GM19468 (cell line): ENCODE data around the gene TSNAXIP1.
"Not testable (repeated sequence)": the region's sequence is repeated elsewhere in the genome, so short reads cannot be mapped to it uniquely, and the experiment has no call there.

ENCODE experiments used
- ATAC-seq: cut with Tn5 transposase; IDR thresholded peaks from one replicate; pipeline ENCODE4 v1.9.1; 2021; ENCODE audit warnings: mild to moderate bottlenecking, moderate library complexity, moderate number of reproducible peaks; ENCODE audit not compliant: unreplicated experiment; ENCODE audit errors: extremely low read depth

TSNAXIP1 gene

DNA sequence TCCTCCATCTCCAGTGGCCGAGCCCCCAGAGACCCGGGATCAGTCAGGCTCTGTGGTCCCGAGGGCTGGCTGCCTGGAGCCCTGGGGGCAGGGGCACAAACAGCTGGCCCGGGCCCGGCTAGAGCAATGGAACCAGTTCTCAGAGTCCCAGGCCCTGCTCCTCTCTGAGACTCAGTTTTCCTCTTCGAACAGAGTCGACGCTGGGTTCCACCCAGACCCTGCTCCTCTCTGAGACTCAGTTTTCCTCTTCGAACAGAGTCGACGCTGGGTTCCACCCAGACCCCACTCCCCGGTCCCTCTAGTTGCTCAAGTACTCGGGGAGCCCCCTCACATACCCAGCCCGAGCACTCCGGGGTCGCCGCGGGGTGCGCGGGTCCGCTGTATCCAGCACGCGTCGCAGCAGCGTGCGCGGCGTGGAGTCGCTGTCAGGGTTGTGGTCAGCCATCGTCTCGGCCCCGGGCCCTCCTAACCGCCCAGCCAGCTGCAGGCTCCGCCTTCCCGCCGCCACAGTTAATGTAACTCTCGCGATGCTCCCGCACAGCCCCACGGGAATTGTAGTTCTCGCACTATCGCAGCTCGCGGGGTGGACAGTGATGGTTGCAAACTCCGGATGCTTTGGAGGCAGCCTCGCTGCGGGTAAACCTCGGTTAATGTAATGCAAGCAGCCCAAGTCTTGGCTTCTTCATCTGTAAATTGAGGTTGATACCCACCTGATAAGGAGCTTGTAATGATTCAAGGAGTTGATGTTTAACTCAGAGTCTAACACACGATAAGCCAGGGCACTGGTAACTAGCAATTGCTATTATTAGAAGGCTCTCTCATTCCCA is 26.9 kb downstream of the TSNAXIP1 start:
- peak; percentile 83 for ATAC-seq

DNA sequence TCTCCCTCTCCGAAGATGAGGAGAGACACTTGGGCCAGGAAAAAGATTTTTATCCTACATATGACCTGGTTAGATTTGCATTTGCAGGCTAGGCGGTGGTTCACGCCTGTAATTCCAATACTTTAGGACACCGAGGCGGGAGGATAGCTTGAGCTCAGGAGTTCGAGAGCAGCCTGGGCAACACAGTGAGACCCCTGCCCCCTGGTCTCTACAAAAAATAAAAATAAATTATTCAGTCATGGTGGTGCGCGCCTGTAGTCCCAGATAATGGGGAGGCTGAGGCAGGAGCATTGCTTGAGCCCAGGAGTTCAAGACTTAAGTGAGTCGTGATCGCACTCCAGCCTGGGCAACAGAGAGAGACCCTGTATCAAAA is 27.5 kb downstream of the TSNAXIP1 start:
- no peak for ATAC-seq

DNA sequence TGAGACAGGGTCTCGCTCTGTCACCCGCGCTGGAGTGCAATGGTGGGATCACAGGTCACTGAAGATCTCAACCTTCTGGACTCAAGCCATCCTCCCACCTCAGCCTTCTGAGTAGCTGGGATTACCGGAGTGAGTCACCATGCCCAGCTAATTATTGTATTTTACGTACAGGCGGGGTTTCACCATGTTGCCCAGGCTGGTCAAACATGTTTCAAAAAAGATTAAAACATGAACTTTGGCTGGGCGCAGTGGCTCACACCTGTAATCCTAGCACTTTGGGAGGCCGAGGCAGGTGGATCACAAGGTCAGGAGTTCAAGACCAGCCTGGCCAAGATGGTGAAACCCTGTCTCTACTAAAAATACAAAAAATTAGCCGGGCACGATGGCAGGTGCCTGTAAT is 30.5 kb downstream of the TSNAXIP1 start:
- not testable (repeated sequence) for ATAC-seq

DNA sequence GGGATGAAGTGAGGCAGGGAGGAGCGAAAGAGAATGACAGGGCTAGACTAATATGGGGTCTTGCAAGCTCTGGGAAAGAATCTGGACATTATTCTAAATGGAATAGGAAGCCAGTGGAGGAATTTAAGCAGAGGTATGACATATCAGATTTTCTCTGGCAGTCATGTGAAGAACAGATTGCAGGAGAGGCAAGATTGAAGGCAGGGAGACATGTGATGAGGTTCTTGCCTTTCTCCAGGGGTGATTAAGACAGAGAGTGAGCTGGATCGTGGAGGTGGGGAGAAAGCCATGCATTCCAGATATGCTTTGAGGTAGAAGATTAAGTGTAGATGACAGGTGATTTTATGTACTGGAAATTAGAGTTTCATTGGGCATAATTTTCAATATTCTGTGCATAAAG is 31.1 kb downstream of the TSNAXIP1 start:
- ATAC-seq, result no peak

DNA sequence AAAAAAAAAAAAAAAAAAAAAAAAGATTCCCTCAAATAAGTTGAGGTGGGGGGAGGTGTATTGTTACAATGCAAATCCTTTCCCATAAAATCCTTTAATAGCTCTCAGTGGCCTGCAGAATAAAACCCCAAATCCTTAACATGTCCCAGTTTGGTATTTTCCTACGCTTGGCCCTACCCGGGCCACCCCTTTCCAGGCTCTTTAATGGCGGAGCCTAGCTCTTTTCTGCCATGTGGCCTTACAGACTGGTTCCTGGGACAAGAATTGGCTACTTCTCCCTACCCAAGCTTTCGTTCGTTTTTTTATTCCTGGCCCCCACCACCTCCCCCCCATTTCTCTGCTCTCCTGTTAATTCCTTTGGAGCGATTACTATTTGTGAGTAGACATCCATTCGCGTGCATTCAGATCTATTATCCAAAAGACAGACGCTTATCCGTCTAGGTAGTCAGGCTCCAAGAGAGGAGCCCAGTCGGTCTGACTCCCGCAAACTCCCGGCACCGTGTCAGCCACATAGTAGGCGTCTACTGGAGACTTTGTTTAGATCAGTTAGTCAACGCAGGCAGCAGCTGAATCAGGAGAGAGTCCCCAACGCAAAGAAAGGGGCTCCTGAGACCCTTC is 34.6 kb downstream of the TSNAXIP1 start:
- ATAC-seq, result no peak

DNA sequence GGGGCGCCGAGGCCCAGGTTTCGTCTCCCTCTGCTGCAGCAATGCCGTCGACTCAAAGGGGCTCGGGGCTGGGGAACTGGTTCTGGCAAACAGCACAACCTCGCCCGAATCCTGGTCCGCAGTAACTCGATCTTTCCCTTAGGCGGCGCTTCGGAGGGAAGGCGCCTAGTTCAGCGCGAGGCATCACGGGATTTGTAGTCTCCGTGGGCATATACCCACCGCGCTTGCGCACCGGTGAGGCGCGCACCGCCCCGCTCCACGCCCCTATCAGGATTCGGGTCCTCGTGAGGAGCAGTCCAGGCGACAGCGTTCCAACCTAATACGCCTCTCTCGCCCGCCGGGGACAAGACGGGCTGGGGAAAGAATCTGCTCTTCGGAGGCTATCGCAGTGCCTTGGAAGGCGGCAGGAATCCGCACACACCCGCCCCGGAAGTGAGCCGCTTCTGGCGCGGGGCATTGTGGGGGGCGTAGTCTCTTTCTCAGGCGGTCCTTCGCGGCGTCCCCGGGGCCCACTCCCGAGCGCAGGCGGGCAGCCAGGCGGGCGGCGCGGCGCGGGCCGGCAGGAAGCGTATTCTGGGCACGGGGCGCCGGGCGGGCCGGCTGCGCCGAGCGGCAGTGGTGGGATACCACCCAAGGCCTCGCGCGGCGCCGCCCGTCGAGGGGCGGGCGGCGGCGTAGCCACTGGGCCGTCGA is 35.3 kb downstream of the TSNAXIP1 start, which contains the start of gene THAP11:
TSS of gene THAP11 (plus strand) at position 505 of the 693 bp plus-strand sequence. CDS start 235 bp downstream, outside the sequence.
- peak; percentile 48 for ATAC-seq

DNA sequence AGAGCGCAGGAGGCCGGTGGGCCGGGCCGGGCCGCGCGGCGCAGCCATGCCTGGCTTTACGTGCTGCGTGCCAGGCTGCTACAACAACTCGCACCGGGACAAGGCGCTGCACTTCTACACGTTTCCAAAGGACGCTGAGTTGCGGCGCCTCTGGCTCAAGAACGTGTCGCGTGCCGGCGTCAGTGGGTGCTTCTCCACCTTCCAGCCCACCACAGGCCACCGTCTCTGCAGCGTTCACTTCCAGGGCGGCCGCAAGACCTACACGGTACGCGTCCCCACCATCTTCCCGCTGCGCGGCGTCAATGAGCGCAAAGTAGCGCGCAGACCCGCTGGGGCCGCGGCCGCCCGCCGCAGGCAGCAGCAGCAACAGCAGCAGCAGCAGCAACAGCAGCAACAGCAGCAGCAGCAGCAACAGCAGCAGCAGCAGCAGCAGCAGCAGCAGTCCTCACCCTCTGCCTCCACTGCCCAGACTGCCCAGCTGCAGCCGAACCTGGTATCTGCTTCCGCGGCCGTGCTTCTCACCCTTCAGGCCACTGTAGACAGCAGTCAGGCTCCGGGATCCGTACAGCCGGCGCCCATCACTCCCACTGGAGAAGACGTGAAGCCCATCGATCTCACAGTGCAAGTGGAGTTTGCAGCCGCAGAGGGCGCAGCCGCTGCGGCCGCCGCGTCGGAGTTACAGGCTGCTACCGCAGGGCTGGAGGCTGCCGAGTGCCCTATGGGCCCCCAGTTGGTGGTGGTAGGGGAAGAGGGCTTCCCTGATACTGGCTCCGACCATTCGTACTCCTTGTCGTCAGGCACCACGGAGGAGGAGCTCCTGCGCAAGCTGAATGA is 36.0 kb downstream of the TSNAXIP1 start:
- no peak for ATAC-seq

DNA sequence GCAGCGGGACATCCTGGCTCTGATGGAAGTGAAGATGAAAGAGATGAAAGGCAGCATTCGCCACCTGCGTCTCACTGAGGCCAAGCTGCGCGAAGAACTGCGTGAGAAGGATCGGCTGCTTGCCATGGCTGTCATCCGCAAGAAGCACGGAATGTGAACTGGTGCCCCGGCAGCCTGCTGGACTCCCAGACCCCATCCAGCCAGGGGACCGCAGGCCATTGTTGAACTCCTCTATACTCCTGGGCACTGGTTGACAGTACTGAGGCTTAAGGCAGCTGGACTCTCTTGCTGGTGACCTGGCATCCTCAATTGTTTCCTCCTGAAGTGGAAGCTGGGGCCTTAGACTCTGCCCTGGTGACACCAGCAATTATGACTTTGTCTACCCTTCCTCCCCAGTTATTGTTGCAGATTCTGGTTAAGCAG is 36.7 kb downstream of the TSNAXIP1 start:
- no peak for ATAC-seq

DNA sequence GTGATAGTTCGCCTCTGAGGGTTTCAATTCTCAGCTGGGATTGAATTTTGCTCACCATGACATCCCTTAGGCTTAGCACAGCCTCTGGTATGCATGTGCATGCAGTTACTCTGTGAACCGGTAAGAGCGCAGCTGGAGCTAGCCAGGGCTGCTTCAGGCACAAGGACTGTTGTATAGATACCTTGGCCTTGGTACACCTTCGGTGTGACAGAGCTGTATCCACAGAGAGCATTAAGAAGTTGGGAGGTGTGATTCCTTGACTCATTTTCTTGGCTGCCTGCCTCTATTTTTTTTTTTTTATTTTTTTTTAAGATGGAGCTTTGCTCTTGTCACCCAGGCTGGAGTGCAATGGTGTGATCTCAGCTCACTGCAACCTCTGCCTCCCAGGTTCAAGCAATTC is 37.8 kb downstream of the TSNAXIP1 start:
- ATAC-seq, result no peak

DNA sequence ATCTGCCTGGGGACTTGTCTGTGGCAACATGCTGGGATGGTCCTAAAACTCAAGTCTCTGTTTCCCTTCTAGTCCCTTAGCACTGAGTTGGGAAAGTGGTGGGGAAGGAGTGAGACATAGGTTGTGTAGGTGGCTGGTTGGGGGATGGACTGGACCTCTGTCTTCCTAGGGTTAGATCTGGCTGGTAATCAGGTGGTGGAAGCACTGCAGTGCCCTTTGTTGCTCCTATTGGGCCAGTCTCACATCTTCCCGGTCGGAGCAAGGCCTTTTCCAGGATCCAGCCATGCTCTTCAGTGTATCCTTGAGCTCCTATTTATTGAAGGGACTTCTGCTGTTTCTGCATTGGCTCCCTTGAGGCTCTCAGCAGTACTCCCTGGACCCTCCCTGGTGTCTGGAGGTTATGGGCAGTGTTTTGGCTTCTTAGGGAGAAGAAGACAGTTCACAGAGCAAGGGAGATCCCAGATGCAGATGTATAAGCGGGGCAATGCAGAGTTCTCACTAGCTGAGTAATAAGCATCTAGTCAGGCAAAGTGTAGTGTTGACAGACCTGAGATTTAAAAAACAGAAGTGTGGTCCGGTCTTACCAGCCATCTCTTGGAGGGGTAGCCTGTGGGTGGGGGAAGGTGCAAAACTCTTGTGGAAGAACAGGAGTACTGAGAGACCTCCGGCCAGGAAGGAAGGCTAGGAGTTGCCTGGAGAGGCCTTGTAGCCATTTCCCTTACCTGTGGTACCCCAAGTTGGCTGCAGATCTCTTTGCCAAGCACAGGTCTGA is 38.8 kb downstream of the TSNAXIP1 start:
- no peak for ATAC-seq

DNA sequence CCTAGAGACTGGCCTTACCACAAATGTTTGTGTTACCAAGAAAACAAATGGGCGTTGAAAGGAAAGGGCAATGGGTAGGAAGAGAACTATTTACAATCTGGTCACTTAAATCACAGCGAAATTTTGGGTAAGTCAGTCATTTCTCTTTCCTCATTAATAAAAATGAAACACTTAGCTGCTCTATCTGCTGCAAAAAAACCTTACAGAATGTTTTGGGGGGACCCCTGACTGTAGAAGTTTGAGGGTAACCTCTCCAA is 39.3 kb downstream of the TSNAXIP1 start:
- no peak for ATAC-seq

DNA sequence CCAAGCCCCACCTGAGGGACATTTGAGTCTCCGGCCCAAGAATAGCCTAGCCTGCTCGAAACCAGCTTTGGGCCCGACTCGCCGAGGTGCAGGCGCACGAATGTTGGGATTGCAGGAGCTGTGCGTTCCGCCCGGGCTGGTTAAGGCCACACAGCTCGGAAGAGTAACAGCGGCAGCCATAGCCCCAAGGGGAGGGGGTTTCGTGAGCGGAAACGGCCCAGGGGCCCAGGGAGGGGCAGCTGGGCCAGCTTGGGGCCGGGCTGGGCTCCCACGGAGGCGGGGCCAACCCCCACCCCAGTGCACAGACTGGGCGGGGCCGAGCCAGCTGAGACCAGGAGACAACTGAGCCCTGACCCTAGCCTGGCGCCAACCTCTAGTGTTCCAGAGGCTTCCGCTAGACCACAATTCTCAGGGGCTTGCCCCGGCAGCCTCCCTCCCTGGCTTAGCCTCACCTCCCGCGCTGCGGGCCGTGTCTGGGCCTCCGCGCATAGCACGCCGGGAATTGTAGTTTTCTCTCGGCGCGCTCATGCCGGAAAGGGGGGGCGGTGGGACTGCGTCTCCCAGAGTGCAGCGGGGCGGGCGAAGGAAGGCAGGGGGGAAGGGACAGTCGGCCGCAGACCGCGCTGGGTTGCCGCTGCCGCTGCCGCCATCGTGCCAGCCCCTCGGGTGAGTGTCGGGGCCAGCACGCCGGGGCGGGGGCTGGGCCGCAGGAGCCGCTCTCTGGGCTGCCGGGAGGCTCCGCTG is 39.8 kb downstream of the TSNAXIP1 start, which contains the start of gene NUTF2:
TSS of gene NUTF2 (plus strand) at position 614 of the 744 bp plus-strand sequence. CDS start 18,198 bp downstream, outside the sequence.
- ATAC-seq, result peak; percentile 16

DNA sequence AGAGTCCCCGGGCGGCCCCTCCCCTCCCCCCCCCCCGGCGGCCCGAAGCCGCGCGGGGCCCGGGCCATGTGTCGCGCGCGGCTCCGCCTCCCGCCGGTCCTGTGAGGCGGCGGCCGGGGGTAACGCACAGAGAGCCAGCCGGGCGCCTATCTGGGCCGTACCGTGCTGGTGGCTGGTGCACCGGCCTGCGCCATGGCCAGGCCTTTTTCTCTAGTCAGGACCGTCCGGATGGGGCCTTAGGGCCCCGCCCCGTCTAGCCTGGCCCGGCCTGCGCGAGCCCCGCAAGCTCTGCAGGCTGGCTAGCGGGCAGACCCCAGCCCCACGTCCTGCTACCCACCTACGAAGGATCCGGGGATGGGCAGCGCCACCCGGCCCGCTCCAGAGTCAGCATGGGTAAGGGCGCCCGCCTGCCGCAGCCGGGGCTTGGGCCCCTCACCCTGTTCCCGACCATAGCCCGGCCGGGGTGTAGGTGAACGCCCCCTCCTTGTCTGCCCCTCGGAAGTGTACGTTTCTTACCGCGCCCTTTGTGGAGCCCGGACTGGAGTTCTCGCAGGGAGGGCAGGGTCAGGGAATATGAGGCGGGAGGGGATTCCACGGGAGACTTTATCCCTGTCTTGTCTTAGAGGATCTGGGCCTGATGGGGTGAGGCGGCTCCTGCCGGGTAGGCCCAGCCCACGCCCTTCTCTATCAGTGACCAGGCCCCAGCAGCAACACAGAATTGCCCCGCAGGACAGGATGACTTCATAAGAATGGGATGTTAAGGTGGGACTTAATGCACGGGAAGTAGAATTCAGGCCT is 40.6 kb downstream of the TSNAXIP1 start, which contains the start of gene CENPT:
TSS of gene CENPT (minus strand) at position 630 of the 798 bp plus-strand sequence. CDS start 13,834 bp downstream, outside the sequence.
- ATAC-seq, result peak; percentile 8

DNA sequence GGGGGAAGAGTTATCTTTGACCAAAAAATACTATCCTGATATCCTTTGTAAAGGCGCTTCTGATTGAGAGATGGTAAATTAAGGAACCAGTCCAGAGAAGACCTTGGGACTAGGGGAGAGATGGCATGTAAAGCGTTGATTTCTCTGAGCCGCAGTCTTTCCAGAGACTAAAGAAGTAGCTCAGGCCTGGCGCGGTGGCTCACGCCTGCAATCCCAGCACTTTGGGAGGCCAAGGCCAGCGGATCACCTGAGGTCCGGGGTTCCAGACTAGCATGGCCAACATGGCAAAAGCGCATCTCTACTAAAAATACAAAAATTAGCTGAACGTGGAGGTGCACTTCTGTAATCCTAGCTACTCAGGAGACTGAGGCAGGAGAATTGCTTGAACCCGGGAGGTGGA is 41.4 kb downstream of the TSNAXIP1 start:
- no peak for ATAC-seq

DNA sequence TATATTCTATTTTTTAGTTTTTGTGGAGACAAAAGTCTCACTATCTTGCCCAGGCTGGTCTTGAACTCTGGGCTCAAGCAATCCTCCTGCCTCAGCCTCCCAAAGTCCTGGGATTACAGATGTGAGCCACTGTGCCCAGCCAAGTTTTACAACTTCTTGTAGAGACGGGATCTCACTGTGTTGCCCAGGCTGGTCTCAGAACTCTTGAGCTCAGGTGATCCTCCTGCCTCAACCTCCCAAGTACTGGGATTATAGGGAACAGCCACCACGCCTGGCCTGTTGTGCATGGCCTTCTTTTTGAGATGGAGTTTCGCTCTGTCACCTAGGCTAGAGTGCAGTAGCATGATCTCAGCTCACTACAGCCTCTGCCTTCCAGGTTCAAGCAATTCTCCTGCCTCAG is 47.0 kb downstream of the TSNAXIP1 start:
- no peak for ATAC-seq

DNA sequence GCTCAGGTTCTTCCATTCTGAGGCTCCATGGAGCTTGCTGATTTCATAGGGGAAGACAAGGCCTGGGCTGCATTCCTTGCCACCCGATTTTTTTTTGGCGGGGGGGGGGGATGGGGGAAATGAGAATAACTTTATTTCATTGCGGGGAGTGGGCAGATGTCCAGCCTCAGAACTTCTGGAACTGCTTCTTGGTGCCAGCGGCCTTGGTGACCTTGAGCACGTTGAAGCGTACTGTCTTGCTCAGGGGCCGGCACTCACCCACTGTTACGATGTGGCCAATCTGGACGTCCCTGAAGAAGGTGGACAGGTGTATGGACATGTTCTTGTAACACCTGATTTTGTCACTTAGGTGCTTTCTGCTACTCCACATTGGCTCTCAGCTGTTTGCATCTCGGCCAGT is 49.1 kb downstream of the TSNAXIP1 start:
- no peak for ATAC-seq

DNA sequence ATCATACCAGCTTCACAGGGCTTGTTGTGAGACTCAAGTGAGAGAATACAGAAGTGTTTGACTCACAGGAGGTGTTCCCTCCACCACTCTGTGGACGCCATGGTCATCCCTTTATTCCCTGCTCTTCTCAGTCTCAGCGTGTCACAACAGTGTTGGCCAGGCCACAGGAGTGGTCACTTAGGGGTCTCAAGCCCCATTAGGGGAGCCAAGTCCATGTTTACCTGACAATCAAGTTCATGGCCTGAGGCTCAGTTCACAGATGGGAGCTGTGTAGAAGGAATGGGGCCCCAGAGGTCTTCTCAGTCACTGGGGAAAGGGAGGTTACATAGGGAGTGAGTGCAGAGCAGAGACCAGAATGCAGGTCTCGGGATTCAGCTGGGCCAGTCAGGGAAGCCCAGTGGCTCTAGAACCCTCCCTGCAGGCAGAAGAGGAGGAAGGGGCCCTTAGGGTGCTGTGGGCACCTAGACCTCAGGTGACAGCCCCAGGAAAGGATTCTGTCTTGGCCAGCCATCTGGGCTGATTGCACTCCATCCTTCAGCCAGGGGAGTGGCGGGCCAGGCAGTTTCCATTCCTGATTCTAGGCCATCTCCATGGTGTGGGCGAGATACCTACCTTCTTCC is 50.3 kb downstream of the TSNAXIP1 start:
- no peak for ATAC-seq
